GM19099 (cell line): Measurements from ENCODE around the gene SCARF2.

ENCODE experiments used
- POLR2A ChIP-seq: IDR thresholded peaks from 3 replicates; pipeline ENCODE4 v1.6.1; 2011; ENCODE audit warnings: low read depth; ENCODE audit not compliant: insufficient read length; ENCODE audit errors: extremely low read depth

SCARF2 gene

DNA sequence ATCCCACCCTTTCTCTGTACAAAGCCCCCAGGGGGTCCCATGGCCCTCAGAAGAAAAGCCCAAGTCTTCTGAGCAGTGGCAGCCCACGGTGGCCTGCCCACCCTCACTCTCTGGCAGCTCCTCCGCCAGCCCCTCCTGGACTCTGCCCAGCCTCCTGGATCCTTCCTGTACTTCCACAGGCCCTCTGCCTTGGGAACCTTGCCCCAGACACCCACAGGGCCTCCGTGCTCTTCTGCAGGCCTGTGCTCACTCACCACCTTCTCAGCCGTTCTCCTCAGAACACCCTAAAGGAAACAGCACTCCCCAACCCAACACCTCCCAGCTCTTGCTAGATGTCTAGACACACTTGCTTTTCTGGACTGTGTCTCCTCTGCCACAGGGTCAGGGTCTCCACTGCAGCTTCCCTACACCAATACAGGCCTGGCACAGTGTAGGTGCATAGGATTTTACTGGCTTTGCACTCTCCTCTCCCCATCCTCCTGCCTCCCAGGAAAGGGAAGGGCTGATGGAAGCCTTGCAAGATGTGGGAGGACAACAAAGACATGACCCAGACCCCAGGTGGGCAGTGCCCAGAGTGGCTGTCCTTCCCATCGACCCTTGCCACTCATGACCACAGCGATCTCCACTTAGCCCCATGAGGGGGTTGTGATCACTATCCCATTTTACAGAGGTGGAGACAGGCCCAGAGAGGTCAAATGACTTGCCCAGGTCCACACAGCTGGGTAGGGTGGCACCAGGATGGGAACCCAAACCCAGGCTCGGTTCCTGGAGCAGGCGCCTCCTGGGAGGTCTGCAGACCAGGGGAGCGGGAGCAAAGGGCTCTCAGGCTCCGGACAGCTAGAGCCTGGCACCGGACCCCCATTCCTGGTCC, 2.0 kb downstream of the SCARF2 start:
- TF ChIP-seq POLR2A, result no peak

DNA sequence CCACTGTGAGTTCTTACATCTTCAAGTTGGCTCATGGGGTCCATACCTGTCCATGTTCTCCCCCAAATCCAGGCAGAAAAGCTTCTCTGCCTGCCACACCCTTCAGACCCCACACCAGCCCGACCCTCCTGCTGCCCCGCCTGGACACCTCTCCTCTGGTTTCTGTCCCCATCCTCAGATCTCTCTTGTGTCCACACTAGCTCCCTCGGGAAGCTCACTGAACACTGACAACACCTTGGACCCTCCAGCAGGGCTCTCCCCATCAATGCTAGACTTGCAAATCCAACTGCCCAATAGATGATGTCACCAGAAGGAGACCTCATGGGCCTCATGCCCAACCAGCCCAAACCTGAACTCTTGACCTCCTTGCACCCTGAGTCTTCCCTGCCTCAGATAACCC, 2.9 kb downstream of the SCARF2 start:
- no peak for TF ChIP-seq POLR2A

DNA sequence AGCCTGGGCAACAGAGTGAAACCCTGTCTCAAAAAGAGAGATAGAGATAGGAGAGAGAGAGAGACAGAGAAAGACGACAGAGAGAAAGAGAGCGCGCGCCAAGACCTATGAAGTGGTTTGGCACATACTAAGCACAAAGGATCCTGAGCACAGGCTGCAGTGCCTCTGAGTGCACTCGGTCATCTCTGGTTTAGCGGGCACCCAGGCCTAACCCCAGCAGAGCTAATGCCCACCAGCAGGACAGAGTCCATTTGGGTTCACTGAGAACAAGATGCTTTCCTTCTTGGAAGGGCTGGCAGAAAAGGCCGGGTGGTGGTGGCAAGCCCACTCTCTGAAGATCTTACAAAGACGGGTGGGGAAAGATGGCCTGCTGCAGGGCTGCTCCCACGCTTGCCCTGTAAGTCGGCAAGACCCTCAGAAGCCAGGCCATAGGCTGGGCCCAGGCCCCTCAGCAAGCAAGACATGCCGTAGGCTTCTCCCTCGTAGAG, 3.3 kb downstream of the SCARF2 start:
- no peak for TF ChIP-seq POLR2A

DNA sequence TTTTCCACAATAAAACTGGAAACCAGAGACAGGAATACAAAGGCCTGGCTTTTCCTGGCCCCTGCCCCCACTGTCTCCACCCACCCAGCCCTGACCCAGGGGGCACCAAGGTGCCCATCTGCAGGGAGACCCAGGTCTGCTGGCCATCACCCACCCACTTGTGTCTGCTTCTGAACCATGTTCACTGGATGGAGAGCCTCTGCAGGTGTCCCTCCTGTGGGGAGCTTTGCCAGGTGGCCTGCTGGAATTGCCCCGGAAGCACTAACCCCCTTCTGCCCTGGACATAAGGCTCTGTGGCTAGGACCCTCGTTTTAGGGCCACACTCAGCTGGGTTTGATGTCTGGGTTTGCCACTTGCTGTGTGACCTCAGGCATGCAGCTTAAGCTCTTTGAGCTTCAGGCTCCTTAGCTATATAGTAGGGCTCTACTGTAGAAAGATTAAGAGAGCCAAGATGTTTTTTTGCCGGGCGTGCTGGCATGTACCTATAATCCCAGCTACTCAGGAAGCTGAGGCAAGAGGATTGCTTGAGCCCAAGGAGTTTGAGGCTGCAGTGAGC, 3.9 kb downstream of the SCARF2 start:
- no peak for TF ChIP-seq POLR2A

DNA sequence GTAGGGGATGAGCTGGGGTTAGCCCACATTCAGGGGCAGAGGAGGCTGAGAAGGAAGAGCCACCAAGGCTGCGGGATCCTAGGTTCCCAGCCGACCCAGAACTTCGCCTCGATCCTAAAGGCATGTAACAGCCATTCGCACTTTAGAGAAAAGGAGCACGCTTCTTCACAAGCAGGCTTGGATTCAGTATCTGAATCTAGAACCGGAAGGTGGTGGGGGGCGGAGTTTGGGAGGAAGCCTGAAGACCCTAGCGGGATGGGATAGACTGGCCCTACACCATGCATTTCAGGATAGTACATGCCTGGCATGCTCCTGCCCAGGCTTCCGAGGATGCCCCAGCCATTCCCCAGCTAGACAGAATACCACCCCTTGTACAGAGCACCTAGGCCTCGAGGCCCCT, 4.4 kb downstream of the SCARF2 start:
- TF ChIP-seq POLR2A, result no peak

DNA sequence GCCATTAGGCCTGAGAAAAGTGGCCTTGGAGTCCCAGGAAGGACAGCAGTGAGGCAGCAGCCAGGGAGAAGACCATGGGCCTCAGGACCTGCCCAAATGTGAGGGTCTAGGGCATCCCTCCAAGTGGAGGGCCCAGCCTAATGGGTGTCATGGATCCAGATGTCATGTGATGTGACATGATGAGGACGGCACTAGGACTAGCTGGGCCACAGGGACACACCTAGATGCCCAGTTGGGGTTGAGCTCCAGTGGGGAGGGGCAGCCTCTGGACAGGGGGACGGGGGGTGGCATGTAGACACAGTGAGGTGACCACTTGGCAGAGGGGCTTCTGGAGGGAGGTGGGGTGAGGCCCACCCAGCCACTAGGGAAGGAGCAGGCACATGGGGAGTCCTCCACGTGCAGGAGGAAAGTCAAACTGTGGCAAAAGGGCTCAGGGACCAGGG, 5.4 kb downstream of the SCARF2 start:
- no peak for TF ChIP-seq POLR2A

DNA sequence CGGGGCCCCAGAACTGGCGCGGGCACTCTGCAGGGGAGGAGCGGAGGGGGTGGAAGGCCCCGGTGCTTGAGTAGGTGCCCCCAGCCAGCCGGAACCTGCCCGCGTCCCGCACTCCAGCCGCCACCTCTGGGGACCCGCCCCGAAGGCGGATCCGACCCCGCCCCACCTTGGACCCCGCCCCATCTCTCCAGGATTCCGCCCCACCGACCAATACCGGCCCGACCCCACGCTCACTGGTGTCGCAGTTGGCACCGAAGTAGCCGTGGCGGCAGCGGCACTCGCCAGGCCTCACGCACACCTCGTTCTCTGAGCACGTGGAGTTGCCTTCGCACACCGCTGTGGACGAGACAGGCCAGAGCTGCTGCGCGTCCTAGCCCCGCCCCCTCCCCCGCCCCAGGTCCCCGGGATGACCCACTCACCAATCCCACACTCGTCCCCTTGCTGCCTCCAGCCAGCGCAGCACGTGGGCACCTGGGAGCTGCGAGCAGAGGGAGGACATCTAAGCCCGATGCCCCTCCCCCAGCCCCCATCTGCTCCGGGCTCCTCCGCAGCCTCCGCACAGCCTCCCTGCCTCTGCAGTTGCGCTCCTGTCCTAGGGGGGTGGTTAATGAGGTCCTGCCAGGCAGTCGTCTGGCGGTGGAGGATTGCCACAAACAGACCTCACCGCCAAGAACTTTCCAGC, 6.0 kb downstream of the SCARF2 start:
- TF ChIP-seq POLR2A, result no peak

DNA sequence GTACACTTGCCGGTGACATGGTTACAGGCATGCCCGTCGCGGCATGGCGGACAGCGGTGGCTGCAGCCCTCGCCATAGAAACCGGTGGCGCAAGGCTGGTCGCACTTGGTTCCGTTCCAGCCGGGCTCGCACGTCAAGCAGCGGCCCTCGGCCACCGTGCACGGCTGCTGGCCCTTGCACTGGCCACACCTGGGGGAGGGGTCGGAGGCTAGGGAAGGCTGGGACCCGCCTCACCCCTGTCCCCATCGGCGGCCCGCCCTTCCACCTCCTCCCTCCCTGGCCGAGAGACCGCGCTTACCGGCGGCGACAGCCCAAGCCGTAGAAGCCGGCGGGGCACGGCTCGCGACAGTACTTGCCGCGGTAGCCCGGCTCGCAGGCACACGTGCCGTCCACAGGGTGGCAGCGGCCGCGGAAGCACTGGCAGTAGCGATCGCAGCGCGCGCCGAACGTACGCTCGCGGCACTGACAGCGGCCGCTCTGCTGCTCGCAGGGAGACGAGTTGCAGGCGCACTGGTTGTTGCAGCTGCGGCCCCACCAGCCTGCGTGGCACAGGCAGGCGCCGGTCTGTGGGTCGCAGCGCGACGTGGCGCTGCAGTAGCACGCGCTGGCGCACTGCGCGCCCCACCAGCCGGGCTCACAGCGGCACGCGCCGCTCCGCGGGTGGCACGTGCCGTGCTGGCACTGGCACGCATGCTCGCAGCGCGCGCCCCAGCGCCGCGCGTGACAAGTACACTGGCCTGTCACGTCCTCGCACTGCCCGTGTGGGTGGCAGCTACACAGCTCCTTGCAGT, 6.7 kb downstream of the SCARF2 start:
- no peak for TF ChIP-seq POLR2A

DNA sequence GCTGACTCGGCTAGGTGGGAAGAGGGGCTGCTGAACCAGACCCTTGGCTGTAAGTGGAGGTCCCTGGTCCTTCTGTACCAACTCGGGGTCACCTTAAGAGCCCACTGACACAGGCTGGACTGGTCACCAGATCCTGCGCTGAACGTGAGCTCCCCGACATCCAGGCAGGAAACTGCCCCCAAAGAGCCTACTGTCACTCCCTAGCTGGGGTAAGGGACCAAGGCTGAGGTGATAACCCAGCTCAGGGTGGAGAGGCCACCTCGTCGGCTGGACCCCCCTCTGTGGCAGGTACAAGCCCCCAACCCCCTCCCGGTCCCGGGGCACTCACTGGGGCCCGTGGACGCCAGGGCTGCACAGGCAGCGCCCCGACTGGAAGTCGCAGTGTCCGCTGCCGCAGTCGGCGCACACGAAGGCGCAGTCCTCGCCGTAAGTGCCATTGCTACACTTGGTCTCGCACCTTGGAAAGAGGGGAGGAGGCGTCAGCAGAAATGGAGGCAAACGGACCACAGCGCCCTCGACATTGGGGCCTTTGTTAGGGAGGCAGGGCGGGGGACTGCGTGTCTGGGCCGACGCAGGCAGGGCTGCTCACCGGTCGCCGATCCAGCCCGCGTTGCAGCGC, 7.4 kb downstream of the SCARF2 start:
- no peak for TF ChIP-seq POLR2A

DNA sequence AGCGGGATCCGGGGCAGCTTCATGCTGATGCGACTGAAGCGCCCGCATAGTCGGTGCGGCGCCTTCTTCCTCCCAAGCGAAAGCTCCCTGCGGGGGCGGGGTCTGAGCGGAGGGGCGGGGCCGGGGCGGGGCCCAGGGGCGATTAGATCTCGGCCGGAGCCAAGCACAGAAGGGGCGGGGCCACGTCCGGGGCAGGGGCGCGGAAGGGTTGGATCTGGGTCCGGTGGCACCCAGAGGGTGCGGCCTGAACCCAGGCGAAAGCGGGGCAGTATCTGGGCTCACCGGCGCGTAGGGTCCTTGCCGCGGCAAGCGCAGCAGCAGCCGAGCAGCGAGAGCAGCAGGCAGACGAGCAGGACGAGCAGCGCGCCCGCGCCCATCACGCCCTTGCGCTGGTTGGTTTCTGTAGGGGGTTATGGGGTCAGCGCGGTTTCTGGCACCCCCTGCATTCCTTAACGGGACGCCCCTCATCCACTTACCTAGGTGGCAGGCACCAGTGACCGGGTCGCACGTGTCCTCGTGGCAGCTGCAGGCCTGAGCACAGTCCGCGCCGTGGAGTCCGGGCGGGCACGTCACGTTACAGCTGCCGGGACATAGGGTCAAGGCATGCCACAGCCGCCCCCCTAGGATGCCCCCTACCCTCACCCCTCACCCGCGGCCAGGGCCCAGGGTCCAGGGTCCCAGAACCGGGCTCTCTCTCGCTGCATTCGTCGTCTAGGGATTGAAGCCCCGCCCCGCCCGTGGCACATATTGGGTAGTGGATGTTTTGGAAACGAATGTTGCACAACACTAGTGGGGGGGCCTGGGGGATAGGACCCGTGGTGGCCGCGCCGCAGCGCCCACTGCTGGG, 8.1 kb downstream of the SCARF2 start:
- TF ChIP-seq POLR2A, result no peak

DNA sequence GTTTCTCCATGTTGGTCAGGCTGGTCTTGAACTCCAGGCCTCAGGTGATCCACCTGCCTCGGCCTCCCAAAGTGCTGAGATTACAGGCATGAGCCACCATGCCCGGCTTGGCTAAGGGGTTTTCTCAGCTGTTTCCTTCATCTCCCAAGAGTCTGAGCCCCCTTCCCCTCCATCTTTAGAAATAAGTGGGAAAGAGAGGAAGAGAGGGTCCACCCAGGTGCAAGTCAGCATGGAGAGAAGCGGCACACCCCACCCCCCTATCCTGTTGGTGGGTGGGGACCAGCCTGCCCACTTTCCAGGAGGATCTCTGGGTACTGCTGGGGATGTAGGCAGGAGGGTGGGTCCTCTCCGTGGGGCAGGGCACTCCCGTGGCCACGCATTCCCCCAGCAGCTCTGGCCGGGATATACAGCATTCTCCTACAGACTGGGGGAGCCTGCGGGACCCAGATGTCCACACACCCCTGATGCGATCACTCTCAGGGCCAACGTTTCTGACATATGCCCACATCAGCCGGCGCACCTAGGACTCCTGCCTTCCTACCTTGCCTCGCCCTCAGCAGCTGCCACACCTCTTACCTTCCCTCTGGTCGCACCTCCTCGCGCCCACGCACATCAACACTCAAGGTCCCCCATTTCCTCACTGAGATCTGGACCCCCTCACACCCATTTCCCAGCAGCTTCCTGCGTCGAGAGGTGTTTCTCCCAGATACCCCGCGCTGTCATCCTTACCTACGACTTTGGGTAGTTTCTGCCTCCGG, 8.9 kb downstream of the SCARF2 start:
- no peak for TF ChIP-seq POLR2A

DNA sequence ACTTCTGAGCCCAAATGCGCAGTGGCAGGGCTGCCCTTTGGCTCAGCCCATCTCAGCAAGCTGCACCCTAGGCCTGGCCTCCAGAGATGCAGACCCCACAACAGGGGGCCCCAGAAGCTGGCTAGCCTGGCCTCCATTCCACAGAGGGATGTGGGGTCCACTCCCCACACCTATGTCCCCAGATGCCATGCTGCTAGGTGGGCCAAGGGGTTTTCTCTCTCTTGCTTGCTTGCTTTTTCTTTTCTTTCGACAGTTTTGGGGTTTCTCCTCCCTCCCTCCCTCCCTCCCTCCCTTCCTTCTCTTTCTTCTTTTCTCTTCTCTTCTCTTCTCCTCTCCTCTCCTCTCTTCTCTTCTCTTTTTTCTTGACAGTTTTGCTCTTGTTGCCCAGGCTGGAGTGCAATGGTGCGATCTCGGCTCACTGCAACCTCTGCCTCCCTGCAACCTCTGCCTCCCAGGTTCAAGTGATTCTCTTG, 9.6 kb downstream of the SCARF2 start:
- TF ChIP-seq POLR2A, result no peak
